ENCODE results near the gene SLC16A11. TPM values are rescaled to one million over a fixed set of nuclear protein-coding genes. Genes with fewer than 3 reads are reported as not detected.

SLC16A11 gene
- total RNA-seq, 1 donor from 2014 or later: 0.38 TPM

DNA sequence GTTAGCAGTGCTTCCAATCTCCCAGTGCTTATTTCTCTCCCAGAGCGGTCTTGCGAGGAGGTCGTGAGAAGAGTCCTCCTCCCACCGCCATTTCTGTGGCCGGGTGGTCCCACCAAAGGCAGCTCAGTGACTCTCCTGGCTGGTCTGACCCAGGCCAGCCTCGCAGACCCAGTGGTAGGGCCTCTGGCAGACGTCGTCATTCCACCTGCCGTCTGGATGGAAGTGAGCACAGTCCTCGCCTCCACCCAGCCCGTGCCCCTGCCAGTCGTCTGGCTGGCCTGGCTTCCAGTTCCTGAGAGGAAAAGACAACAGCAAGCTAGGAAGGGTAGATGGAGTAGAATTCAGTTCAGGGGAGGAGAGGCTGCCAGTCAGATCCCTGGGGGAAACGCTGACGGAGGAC, 31.0 kb upstream of the SLC16A11 start:
- no peak for DNase-seq
- Histone ChIP-seq H3K36me3 (no peaks in the 10 kb centered on the region), H3K4me1 (no peaks in the 10 kb centered on the region), H3K27me3 (ENCODE audit: low read depth) (peaks cover 17% of the 10 kb centered on the region), H3K9me3 (replicated peaks) (no peaks in the 10 kb centered on the region), H3K27ac (replicated peaks) (no peak overlapping the region), H3K4me3 (no peak overlapping the region)
- no peak for TF ChIP-seq CTCF (IDR thresholded peaks at IDR 0.05; ENCODE audit: borderline replicate concordance)
- intact Hi-C loops (cut with micrococcal nuclease): no loop called here

DNA sequence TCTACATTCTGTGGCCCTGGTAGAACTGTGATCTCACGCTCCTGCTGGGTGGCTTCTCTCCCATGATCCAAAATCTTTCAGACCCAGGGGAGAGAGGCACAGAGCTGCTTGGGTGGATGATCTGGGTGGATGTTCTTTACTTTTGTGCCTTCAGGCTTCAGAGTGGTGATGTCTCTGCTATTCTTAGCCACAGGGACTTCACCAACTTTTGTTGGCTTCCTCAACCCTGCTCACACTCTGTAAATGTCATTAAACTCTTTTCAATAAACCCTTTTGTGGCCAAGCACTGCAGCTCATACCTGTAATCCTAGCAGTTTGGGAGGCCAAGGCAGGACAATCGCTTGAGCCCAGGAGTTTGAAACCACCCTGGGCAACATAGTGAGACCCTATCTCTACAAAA, 28.5 kb upstream of the SLC16A11 start:
- peaks cover 15% of the 10 kb centered on the region for H3K27me3 ChIP-seq (ENCODE audit: low read depth)
- intact Hi-C loops (cut with micrococcal nuclease): no loop called here
- no peak for DNase-seq
- H3K27ac ChIP-seq (replicated peaks): no peak overlapping the region
- H3K4me1 ChIP-seq: no peaks in the 10 kb centered on the region
- no peak overlapping the region for H3K4me3 ChIP-seq
- peaks cover 17% of the 10 kb centered on the region for H3K9me3 ChIP-seq (replicated peaks)
- H3K36me3 ChIP-seq: no peaks in the 10 kb centered on the region
- TF ChIP-seq CTCF (IDR thresholded peaks at IDR 0.05; ENCODE audit: borderline replicate concordance): no peak

GRCh38 chr17:7070712-7071111, 26.8 kb upstream of the SLC16A11 start:
- no peaks in the 10 kb centered on the region for H3K4me1 ChIP-seq
- H3K36me3 ChIP-seq: no peaks in the 10 kb centered on the region
- no peak for TF ChIP-seq CTCF (IDR thresholded peaks at IDR 0.05; ENCODE audit: borderline replicate concordance)
- H3K27ac ChIP-seq (replicated peaks): no peak overlapping the region
- no peak overlapping the region for H3K4me3 ChIP-seq
- H3K9me3 ChIP-seq (replicated peaks): peaks cover 19% of the 10 kb centered on the region
- no peak for DNase-seq
- intact Hi-C loops (cut with micrococcal nuclease): no loop called here
- peaks cover 19% of the 10 kb centered on the region for H3K27me3 ChIP-seq (ENCODE audit: low read depth)

GRCh38 chr17:7068268-7068667, 24.4 kb upstream of the SLC16A11 start:
- H3K4me1 ChIP-seq: no peaks in the 10 kb centered on the region
- peaks cover 36% of the 10 kb centered on the region for H3K27me3 ChIP-seq (ENCODE audit: low read depth)
- H3K4me3 ChIP-seq: no peak overlapping the region
- no peaks in the 10 kb centered on the region for H3K36me3 ChIP-seq
- H3K9me3 ChIP-seq (replicated peaks): peaks cover 19% of the 10 kb centered on the region
- intact Hi-C loops (cut with micrococcal nuclease): no loop called here
- DNase-seq: no peak
- TF ChIP-seq CTCF (IDR thresholded peaks at IDR 0.05; ENCODE audit: borderline replicate concordance): no peak
- no peak overlapping the region for H3K27ac ChIP-seq (replicated peaks)

- intact Hi-C loops (cut with micrococcal nuclease): no loop called here
- Histone ChIP-seq H3K4me3 (no peak overlapping the region), H3K27ac (replicated peaks) (no peak overlapping the region), H3K4me1 (no peaks in the 10 kb centered on the region), H3K36me3 (no peaks in the 10 kb centered on the region), H3K27me3 (ENCODE audit: low read depth) (peaks cover 45% of the 10 kb centered on the region), H3K9me3 (replicated peaks) (peaks cover 19% of the 10 kb centered on the region)
- no peak for DNase-seq
- no peak for TF ChIP-seq CTCF (IDR thresholded peaks at IDR 0.05; ENCODE audit: borderline replicate concordance)
Observed at GRCh38 chr17:7067198-7067597, 23.3 kb upstream of the SLC16A11 start.

GRCh38 chr17:7064261-7064660, 20.4 kb upstream of the SLC16A11 start:
- no peak for DNase-seq
- no peaks in the 10 kb centered on the region for H3K36me3 ChIP-seq
- H3K27me3 ChIP-seq (ENCODE audit: low read depth): peaks cover 59% of the 10 kb centered on the region
- H3K27ac ChIP-seq (replicated peaks): no peak overlapping the region
- no peak for TF ChIP-seq CTCF (IDR thresholded peaks at IDR 0.05; ENCODE audit: borderline replicate concordance)
- intact Hi-C loops (cut with micrococcal nuclease): no loop called here
- H3K4me1 ChIP-seq: no peaks in the 10 kb centered on the region
- H3K4me3 ChIP-seq: no peak overlapping the region
- peaks cover 18% of the 10 kb centered on the region for H3K9me3 ChIP-seq (replicated peaks)

All from left ventricle myocardium inferior (tissue), 1 donor.